ENCODE data around the gene KCTD8. TPM values are rescaled to one million over a fixed set of nuclear protein-coding genes. Genes with fewer than 3 reads are reported as not detected.

The KCTD8 gene
- total RNA-seq, 2 experiments from 2014 or later, result not detected

DNA sequence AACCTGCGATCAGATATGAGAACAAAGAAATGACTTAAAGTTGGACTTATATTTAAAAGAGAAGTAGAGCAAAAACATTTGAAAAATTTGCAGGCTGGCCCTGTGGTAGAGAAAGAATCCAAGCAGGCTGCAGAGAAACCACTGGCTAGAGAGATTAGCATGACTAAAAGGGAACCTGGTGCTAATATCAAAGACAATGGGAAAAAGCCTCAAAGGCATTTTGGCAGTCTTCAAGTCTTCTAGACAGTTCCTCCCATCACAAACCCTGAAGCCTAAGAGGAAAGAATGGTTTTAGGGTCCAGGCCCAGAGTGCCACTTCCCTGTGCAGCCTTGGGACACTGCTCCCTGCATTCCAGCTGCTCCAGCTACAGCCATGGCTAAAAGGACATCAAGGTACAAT, 33.4 kb downstream of the KCTD8 start:
- ATAC-seq (no peak), DNase-seq (no peak)
- CTCF ChIA-PET, result no interaction called here
- H3K9me3 Mint-ChIP-seq, result peaks cover 6% of the 10 kb centered on the region
- no peaks in the 10 kb centered on the region for H3K4me1 Mint-ChIP-seq (ENCODE audit: low read depth)
- H3K27me3 Mint-ChIP-seq, result no peaks in the 10 kb centered on the region
- H3K4me3 Mint-ChIP-seq, result no peak overlapping the region
- intact Hi-C loops (cut with micrococcal nuclease), result no loop called here
- POLR2A ChIA-PET, result no interaction called here
- TF ChIP-seq, protein P1, sequence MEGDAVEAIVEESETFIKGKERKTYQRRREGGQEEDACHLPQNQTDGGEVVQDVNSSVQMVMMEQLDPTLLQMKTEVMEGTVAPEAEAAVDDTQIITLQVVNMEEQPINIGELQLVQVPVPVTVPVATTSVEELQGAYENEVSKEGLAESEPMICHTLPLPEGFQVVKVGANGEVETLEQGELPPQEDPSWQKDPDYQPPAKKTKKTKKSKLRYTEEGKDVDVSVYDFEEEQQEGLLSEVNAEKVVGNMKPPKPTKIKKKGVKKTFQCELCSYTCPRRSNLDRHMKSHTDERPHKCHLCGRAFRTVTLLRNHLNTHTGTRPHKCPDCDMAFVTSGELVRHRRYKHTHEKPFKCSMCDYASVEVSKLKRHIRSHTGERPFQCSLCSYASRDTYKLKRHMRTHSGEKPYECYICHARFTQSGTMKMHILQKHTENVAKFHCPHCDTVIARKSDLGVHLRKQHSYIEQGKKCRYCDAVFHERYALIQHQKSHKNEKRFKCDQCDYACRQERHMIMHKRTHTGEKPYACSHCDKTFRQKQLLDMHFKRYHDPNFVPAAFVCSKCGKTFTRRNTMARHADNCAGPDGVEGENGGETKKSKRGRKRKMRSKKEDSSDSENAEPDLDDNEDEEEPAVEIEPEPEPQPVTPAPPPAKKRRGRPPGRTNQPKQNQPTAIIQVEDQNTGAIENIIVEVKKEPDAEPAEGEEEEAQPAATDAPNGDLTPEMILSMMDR (IDR thresholded peaks at IDR 0.05), result no peak
- H3K36me3 Mint-ChIP-seq (ENCODE audit: low read depth), result no peaks in the 10 kb centered on the region
- H3K27ac Mint-ChIP-seq, result no peak overlapping the region

DNA sequence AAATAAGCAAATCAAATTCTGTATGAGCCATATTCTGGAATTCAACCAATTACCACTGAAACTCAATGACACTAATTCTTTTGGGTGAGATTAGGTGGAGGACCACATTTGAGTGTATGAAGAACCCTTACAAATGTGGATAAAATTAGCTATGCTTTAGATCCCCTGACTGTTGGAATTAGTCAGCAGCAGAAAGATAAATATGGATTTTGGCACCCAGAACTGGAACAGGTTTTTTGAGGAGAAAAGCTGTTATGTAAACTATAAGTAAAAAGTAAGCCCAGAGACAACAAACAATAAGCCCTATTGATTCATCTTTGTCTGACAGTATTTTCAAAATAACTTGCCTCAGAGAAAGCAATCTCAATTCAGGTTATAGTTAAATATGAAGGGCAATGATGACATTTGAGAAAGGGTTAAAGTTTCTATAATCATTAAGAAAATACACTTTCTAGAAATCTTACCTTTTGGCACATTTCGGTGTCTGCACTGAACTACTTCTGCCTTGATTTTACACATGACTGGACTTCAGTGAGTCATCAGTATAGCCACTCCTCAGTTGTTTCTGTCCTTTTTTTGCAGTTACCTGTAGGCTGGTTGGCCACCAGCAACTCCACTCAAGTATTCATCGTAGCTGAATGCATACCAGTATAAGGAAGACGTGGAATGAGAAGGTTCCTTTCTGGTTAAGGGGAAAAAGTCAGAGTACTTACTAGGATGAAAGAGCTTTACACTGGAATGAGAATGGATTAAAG, 80.0 kb downstream of the KCTD8 start:
- H3K4me3 Mint-ChIP-seq, result no peak overlapping the region
- CTCF ChIA-PET, result no interaction called here
- TF ChIP-seq, protein P1 (IDR thresholded peaks at IDR 0.05), result no peak
- POLR2A ChIA-PET, result no interaction called here
- H3K9me3 Mint-ChIP-seq, result peaks cover 5% of the 10 kb centered on the region
- H3K36me3 Mint-ChIP-seq (ENCODE audit: low read depth), result no peaks in the 10 kb centered on the region
- no peaks in the 10 kb centered on the region for H3K27me3 Mint-ChIP-seq
- DNase-seq (no peak), ATAC-seq (no peak)
- intact Hi-C loops (cut with micrococcal nuclease), result no loop called here
- no peak overlapping the region for H3K27ac Mint-ChIP-seq
- H3K4me1 Mint-ChIP-seq (ENCODE audit: low read depth), result no peaks in the 10 kb centered on the region

DNA sequence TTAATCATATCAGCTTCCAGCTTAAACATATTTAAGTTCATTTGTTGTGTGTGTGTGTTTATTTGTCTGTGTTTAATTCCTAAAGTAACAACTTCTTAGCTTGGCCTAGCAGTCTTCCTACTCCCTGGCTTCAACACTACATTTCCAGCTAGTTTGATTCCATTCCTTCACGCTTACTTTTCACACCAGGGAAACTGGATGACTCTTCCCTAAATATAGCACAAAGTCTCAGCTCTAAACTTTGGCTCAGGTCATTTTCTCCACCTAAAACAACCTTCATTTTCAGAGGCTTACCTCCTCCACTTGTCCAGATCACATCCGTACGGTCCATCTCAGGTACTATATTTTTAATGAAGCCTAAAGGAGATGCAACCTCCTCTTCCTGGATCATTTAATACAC, 94.4 kb downstream of the KCTD8 start:
- no peaks in the 10 kb centered on the region for H3K4me1 Mint-ChIP-seq (ENCODE audit: low read depth)
- H3K9me3 Mint-ChIP-seq, result peaks cover 9% of the 10 kb centered on the region
- intact Hi-C loops (cut with micrococcal nuclease), result no loop called here
- no peak for ATAC-seq
- DNase-seq, result no peak
- CTCF ChIA-PET, result no interaction called here
- no peak overlapping the region for H3K4me3 Mint-ChIP-seq
- POLR2A ChIA-PET, result no interaction called here
- no peaks in the 10 kb centered on the region for H3K27me3 Mint-ChIP-seq
- no peaks in the 10 kb centered on the region for H3K36me3 Mint-ChIP-seq (ENCODE audit: low read depth)
- H3K27ac Mint-ChIP-seq, result no peak overlapping the region
- TF ChIP-seq, protein P1 (IDR thresholded peaks at IDR 0.05), result no peak

DNA sequence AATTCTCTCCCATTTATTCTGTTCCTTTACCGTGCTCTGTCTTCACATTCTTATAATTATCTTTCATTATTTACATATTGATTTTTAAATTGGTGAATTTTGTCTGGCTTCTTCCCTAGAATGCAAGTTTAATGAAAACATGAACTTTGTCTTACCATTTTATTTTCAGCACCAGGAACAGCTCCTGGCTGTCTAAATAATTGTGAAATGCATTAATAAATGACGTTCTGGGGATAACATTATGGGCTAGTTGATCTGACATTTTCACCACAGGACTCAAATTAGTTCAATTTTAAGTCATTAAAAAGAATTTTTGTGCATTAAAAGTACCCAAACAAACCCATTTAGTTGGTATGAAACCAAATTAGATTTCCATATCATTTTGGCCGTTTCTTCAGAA, 97.5 kb downstream of the KCTD8 start:
- ChIA-PET POLR2A (no interaction called here), CTCF (no interaction called here)
- no peaks in the 10 kb centered on the region for H3K4me1 Mint-ChIP-seq (ENCODE audit: low read depth)
- no peaks in the 10 kb centered on the region for H3K9me3 Mint-ChIP-seq
- no peak for ATAC-seq
- DNase-seq, result no peak
- no peak overlapping the region for H3K4me3 Mint-ChIP-seq
- intact Hi-C loops (cut with micrococcal nuclease), result no loop called here
- TF ChIP-seq, protein P1 (IDR thresholded peaks at IDR 0.05), result no peak
- H3K36me3 Mint-ChIP-seq (ENCODE audit: low read depth), result no peaks in the 10 kb centered on the region
- H3K27me3 Mint-ChIP-seq, result no peaks in the 10 kb centered on the region
- H3K27ac Mint-ChIP-seq, result no peak overlapping the region

DNA sequence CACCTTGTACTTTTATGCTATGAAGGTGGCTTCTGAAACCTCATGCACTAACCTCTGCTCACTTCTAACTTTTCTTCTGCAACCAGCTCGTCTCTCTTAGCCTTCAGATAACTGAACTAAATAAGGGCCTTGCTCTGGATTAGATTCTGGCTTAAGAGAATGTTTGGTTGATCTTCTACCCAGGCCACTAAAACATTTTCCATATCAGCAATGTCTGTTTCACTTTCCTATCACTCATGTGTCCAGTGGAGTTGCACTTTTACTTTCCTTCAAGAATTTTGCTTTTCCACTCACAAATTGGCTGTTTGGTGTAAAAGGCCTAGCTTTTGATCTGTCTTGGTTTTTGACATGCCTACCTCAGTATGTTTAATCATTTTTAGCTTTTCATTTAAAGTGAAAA, 105.8 kb downstream of the KCTD8 start:
- POLR2A ChIA-PET, result no interaction called here
- ATAC-seq (no peak), DNase-seq (no peak)
- no peaks in the 10 kb centered on the region for H3K4me1 Mint-ChIP-seq (ENCODE audit: low read depth)
- H3K4me3 Mint-ChIP-seq, result no peak overlapping the region
- H3K36me3 Mint-ChIP-seq (ENCODE audit: low read depth), result no peaks in the 10 kb centered on the region
- TF ChIP-seq, protein P1 (IDR thresholded peaks at IDR 0.05), result no peak
- CTCF ChIA-PET, result no interaction called here
- no peaks in the 10 kb centered on the region for H3K27me3 Mint-ChIP-seq
- peaks cover 2% of the 10 kb centered on the region for H3K9me3 Mint-ChIP-seq
- intact Hi-C loops (cut with micrococcal nuclease), result no loop called here
- H3K27ac Mint-ChIP-seq, result no peak overlapping the region

Measured in activated CD8-positive, alpha-beta T cell treated with anti-CD3 and anti-CD28 coated beads for 36 hours (primary cell).